Gastroesophageal sphincter (tissue), 3 donors: ENCODE measurements around the gene CALML6.

Source experiments
- POLR2AphosphoS5 ChIP-seq: sonication (generic); formaldehyde crosslinking; IDR thresholded peaks from one replicate; pipeline ENCODE4 v1.6.1; 2017; ENCODE audit warnings: antibody characterized with exemption
- TF ChIP-seq, protein P1 (sequence below), 4 experiments: fragments of 200-600 bp in 2 of 4; fragments of 450-650 bp in 2 of 4; sonication (generic) in 1 of 4; IDR thresholded peaks; one replicate each; pipeline ENCODE4 v1.5.1; 2017 to 2019; ENCODE audit warnings: antibody characterized with exemption in 4 of 4, mild to moderate bottlenecking in 2 of 4, moderate library complexity in 2 of 4

DNA sequence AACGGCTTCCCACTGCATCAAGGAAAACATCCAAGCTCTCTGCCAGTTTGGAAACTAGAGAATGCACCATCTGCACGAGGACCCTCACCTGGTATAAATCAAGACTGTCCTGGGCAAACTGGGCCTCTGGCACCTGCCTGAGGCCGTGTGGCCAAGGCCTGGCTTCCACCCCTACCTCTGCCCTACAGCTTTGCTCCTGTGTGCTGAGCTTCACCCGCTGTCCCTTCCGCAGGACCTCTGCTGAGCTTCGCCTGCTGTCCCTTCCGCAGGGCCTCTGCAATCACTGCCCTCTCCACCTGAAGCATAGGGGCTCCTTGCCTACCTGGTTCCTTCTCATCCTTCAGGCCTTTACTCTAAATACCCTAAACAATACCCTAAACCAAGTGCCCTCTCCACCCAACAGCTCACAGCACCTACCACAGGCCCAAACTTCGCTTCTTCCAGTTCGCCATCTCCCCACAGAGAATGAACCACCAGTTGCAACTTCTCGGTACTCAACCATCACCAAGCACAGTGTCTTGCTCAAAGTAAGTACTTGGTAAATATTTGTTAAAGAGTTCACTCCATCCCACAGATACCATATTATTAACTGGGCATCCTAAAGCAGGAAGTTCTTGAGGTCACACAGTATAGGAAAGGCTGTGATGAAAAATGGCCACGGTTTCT lies 42.6 kb upstream of the CALML6 start:
- TF ChIP-seq, protein P1, sequence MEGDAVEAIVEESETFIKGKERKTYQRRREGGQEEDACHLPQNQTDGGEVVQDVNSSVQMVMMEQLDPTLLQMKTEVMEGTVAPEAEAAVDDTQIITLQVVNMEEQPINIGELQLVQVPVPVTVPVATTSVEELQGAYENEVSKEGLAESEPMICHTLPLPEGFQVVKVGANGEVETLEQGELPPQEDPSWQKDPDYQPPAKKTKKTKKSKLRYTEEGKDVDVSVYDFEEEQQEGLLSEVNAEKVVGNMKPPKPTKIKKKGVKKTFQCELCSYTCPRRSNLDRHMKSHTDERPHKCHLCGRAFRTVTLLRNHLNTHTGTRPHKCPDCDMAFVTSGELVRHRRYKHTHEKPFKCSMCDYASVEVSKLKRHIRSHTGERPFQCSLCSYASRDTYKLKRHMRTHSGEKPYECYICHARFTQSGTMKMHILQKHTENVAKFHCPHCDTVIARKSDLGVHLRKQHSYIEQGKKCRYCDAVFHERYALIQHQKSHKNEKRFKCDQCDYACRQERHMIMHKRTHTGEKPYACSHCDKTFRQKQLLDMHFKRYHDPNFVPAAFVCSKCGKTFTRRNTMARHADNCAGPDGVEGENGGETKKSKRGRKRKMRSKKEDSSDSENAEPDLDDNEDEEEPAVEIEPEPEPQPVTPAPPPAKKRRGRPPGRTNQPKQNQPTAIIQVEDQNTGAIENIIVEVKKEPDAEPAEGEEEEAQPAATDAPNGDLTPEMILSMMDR (IDR thresholded peaks at IDR 0.05) = no peak
- TF ChIP-seq POLR2AphosphoS5 = no peak
